SJSA1 (cell line): ENCODE results near the gene MMS22L. TPM values are rescaled to one million over a fixed set of nuclear protein-coding genes. Genes with fewer than 3 reads are reported as not detected.
"Not testable (repeated sequence)": the region's sequence is repeated elsewhere in the genome, so short reads cannot be mapped to it uniquely, and the experiment has no call there.

Experiments
- DNase-seq, 2 experiments: peaks; one replicate each; pipeline ENCODE4 v3.0.0-alpha.2; 2015 to 2020; ENCODE audit warnings: low spot score in 2 of 2, low read depth in 1 of 2
- H3K27ac ChIP-seq: fragments of 250-450 bp; sonication (Bioruptor Pico); 2 replicates; pipeline ENCODE4 v1.5.1; 2020; ENCODE audit warnings: mild to moderate bottlenecking, moderate library complexity
- H3K27me3 ChIP-seq: fragments of 250-450 bp; sonication (Bioruptor Pico); replicated peaks from 2 replicates; pipeline ENCODE4 v1.5.1; 2020; ENCODE audit warnings: mild to moderate bottlenecking, moderate library complexity
- H3K36me3 ChIP-seq: fragments of 250-450 bp; sonication (Bioruptor Pico); 2 replicates; pipeline ENCODE4 v1.5.1; 2020; ENCODE audit warnings: mild to moderate bottlenecking
- H3K4me1 ChIP-seq: fragments of 250-450 bp; sonication (Bioruptor Pico); replicated peaks from 2 replicates; pipeline ENCODE4 v1.6.1; 2021; ENCODE audit warnings: mild to moderate bottlenecking
- H3K4me3 ChIP-seq: fragments of 250-450 bp; sonication (Bioruptor Pico); 2 replicates; pipeline ENCODE4 v1.5.1; 2020; ENCODE audit warnings: mild to moderate bottlenecking
- H3K9me3 ChIP-seq: fragments of 250-450 bp; sonication (Bioruptor Pico); replicated peaks from 2 replicates; pipeline ENCODE4 v1.5.1; 2020; ENCODE audit warnings: mild to moderate bottlenecking
- total RNA-seq: library from RNA; depleted of rRNA; stranded (reverse); fragments of >200 nt; shearing (Covaris generic); gene quantifications from 2 replicates; pipeline ENCODE4 v1.2.3, GENCODE V29; 2014

MMS22L gene
- total RNA-seq, 1 experiment from 2014 or later, result 36.4 TPM

DNA sequence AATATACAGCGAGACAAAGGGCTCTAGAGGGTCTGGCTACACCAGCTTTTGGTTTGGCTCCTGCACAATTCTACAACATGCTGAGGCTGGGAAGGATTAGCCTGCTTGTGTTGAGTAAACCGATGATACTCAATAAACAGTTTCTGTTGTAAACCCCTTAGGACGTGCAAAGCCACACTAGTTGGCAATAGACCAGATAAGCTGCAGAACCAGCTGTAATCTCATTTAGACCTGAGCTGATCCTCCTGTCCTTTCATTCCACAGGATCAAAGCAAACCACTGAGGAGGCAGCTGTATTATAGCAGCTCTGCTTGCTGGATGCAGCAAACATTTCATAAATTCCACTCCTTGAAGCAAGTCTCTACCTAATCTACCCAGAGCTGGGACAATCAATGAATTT lies 79.7 kb downstream of the MMS22L start:
- H3K4me1 ChIP-seq, result no peaks in the 10 kb centered on the region
- DNase-seq, result no peak
- H3K9me3 ChIP-seq, result no peaks in the 10 kb centered on the region
- H3K36me3 ChIP-seq, result no peaks in the 10 kb centered on the region
- no peak overlapping the region for H3K27ac ChIP-seq
- no peak overlapping the region for H3K4me3 ChIP-seq
- H3K27me3 ChIP-seq, result no peaks in the 10 kb centered on the region

DNA sequence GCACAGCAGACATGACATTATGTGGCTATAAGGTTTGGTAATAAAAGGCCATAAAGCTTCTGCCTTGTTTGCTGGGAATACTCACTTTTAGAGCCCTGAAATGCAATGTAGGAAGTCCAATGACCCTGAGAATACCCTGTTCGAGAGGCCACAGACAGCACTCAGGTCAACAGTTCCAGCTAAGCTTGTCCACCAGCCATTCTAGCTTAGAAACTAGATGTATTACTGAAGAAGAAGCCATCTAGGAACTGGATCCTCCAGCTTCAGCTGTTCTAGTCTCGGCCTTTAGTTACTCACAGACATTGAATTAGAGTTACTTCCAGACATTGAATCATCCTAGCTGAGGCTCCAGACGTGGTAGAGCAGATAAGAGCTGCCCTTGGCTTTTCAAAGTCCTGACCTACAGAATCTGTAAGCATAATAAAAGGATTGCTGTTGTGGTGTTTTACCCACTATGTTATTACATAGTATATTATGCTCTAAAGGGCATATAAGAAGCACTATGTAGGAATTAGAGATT lies 84.9 kb downstream of the MMS22L start:
- H3K9me3 ChIP-seq, result no peaks in the 10 kb centered on the region
- H3K27me3 ChIP-seq, result no peaks in the 10 kb centered on the region
- no peaks in the 10 kb centered on the region for H3K36me3 ChIP-seq
- no peaks in the 10 kb centered on the region for H3K4me1 ChIP-seq
- H3K27ac ChIP-seq, result no peak overlapping the region
- H3K4me3 ChIP-seq, result no peak overlapping the region
- no peak for DNase-seq

DNA sequence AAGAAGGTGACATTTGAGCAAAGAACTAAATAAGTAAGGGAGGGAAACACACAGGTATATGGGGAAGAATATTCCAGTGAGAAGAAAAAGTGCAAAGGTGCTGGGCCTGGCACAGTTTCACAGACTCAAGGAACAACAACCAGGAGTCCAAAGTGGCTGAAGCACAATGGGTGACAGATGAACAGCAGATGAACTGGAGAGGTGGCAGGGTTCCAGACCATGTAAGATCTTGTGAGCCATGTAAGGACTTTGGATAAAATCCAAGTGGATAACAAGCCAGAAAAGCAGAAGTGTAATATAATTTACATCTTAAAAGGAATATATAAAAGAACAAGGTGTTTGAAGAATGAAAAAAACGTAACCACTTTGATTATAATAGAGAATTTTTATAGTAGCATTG lies 87.9 kb downstream of the MMS22L start:
- Histone ChIP-seq H3K4me1 (peaks cover 4% of the 10 kb centered on the region; the same call in 1 of the 2 replicates), H3K4me3 (no peak overlapping the region), H3K27ac (no peak overlapping the region), H3K27me3 (no peaks in the 10 kb centered on the region), H3K36me3 (no peaks in the 10 kb centered on the region; the same call in 1 of the 2 replicates), H3K9me3 (no peaks in the 10 kb centered on the region)
- no peak for DNase-seq

DNA sequence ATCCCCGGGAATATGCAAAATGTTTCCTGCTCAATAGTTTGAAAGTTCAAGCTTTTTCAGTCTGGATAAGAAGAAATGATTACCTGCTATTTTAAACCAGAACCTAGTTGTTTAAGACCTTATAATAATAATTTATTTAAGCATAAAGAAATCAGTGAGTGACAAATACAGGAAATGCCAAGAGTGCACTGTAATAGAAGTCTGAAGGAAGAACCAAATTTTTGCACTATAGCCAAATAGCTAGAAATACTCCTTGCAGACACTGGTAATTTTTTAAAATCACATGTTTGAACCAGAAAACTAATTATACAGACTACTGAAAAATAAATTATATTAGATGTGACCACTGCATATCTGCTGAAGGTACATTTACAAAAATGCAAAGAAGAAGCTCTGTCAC lies 93.2 kb downstream of the MMS22L start:
- H3K27me3 ChIP-seq, result no peaks in the 10 kb centered on the region
- H3K27ac ChIP-seq, result no peak overlapping the region
- peaks cover 4% of the 10 kb centered on the region; the same call in 1 of the 2 replicates for H3K4me1 ChIP-seq
- no peak for DNase-seq
- H3K9me3 ChIP-seq, result no peaks in the 10 kb centered on the region
- H3K4me3 ChIP-seq, result no peak overlapping the region
- H3K36me3 ChIP-seq, result no peaks in the 10 kb centered on the region; the same call in 1 of the 2 replicates

DNA sequence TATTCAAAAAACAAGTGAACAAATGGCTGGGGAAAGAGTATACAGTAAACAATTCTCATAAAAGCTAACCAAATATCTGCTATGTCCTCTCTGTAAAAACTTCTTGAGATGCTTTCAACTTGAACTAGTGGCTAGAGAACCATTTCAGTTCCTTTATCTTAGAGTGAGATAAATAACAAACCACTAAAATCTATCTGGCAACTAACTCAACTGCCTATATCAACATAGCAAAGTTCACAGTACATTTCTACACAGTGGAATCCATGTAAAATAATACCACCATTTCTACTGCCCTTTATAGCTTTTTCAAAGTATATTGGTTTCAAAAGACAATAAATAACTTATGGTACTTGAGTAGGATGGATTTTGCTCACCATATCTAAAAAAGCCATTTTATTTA lies 95.1 kb downstream of the MMS22L start:
- Histone ChIP-seq H3K4me3 (no peak overlapping the region), H3K4me1 (peaks cover 4% of the 10 kb centered on the region; the same call in 1 of the 2 replicates), H3K9me3 (no peaks in the 10 kb centered on the region), H3K36me3 (no peaks in the 10 kb centered on the region; the same call in 1 of the 2 replicates), H3K27me3 (no peaks in the 10 kb centered on the region), H3K27ac (no peak overlapping the region)
- DNase-seq, result no peak

DNA sequence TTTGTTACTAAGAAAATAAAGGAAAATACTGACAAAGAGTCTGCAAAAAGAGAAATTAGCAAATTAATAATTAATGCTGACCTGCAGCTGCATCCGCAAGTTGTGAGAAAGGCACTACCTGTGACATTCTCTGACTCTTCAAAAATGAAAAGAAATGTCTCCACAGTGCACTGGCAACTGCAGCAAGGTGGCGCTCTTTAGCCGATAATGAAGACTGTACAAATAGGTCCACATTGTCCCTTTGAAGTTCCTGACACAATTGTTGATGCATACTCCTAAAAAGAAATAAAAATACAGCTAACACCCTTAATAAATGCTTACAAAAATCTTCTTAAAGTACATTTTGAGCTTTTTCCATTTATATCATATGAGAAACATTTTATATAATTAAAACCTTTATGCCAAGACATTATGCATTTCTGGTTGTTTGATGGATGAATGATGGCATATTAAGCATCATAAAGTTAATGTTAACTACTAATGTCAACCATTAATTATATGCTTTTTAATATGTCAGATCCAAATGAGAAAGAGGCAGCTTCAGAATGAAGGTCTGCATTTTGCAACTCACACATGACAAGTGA lies 96.5 kb downstream of the MMS22L start:
- peak; percentile 39 to 58 for DNase-seq
- Histone ChIP-seq H3K9me3 (no peaks in the 10 kb centered on the region), H3K36me3 (no peaks in the 10 kb centered on the region), H3K4me1 (peaks cover 4% of the 10 kb centered on the region; the same call in 1 of the 2 replicates), H3K4me3 (no peak overlapping the region), H3K27ac (no peak overlapping the region), H3K27me3 (no peaks in the 10 kb centered on the region)

DNA sequence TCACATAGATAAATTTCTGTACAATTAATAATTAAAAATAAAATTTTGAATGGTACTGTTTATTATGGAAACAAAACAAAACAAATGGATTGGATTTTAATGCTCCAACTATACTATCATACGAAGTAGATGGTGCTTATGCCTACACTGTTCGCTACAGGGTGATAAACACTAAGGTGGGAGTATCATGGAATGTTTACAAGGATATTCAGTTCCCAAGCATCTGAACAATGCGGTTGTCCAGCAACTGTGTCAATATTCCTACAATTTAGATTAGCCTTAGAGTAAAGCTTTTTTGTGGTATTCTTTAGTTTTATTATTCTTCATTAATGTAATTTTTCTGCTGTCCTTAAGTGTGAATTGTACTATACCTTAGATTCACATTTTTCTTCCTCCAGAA lies 105.1 kb downstream of the MMS22L start:
- H3K27me3 ChIP-seq, result no peaks in the 10 kb centered on the region
- H3K4me1 ChIP-seq, result no peaks in the 10 kb centered on the region
- H3K9me3 ChIP-seq, result no peaks in the 10 kb centered on the region
- no peak overlapping the region for H3K4me3 ChIP-seq
- H3K27ac ChIP-seq, result no peak overlapping the region
- DNase-seq, result no peak
- H3K36me3 ChIP-seq, result peaks cover 11% of the 10 kb centered on the region

DNA sequence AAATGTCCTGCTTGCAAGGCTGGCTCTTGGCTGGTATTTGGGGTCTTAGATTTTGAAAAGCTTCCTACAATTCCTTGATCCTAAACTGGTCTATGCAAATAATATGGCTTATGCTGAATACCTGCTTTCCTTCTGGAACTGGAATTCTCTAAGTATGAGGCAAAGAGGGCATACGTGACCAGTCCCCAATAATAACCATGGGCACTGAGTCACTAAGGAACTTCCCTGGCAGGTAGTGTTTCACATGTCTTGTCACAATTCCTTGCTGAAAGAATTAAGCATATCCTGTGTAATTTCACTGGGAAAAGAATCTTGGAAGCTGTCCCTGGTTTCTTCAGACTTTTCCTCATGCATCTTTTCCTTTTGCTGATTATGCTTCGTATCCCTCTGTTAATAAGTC lies 106.5 kb downstream of the MMS22L start:
- Histone ChIP-seq H3K9me3 (no peaks in the 10 kb centered on the region), H3K36me3 (peaks cover 13% of the 10 kb centered on the region), H3K27me3 (no peaks in the 10 kb centered on the region), H3K4me1 (no peaks in the 10 kb centered on the region), H3K27ac (no peak overlapping the region), H3K4me3 (no peak overlapping the region)
- no peak for DNase-seq

DNA sequence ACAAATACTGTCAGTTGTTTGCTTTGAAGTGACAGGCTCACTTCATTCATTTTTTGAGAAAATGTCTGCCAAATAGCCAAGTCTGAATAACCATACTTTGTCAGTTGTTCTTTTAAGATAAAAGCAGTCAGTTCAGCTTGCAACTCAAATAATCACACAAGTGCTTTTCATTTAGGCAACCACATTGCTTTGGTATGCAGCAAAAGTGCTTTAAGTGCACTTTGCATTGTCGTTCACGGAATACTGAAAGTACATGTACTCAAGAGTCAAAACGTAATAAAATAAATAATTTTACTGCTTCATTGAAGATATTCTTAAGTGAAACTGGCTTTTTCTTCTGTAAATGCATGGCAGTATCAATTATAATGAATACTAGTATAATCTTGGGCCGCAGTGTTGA lies 107.2 kb downstream of the MMS22L start:
- H3K27ac ChIP-seq, result no peak overlapping the region
- no peaks in the 10 kb centered on the region for H3K4me1 ChIP-seq
- H3K36me3 ChIP-seq, result peaks cover 13% of the 10 kb centered on the region
- H3K27me3 ChIP-seq, result no peaks in the 10 kb centered on the region
- H3K4me3 ChIP-seq, result no peak overlapping the region
- H3K9me3 ChIP-seq, result no peaks in the 10 kb centered on the region
- no peak for DNase-seq

DNA sequence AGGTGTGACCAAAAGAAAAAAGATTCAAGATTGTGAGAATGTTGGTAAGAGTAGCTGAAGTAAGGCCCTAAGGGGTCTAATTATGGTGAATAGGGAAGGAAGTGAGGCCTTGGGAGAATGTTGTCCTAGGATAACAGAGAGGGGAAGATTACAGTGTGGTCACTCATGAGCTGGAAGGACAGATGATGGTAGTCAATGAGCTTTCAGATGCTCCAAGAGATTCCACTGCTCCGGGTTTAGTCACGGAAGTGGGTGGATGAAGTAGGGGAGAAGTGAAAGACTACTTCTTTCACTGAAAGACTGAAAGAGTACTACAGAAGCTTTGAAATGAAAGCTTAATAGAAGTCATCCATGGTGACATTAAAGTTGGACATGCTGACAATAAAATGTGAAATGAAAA lies 108.5 kb downstream of the MMS22L start:
- DNase-seq, result no peak
- peaks cover 18% of the 10 kb centered on the region for H3K36me3 ChIP-seq
- H3K4me3 ChIP-seq, result no peak overlapping the region
- no peak overlapping the region for H3K27ac ChIP-seq
- no peaks in the 10 kb centered on the region for H3K27me3 ChIP-seq
- H3K9me3 ChIP-seq, result no peaks in the 10 kb centered on the region
- H3K4me1 ChIP-seq, result no peaks in the 10 kb centered on the region

DNA sequence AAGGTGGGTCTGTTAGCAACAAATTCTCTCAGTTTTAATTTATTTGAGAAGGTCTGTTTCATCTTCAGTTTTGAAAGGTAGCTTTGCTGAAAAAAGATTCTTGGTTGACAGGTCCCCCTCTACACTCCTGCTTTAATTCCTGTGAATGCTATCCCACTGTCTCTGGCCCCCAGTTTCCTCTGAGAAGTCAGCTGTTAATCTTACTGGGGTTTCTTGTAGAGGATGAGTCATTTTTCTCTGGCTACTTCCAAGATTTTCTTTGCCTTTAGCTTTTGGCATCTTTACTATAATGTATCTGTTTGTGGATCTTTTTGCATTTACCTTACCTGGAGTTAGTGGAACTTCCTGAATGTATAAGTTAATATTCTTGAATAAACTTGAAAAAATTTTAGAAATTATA lies 122.7 kb downstream of the MMS22L start:
- Histone ChIP-seq H3K4me3 (no peak overlapping the region), H3K4me1 (no peaks in the 10 kb centered on the region), H3K27ac (no peak overlapping the region), H3K9me3 (0 out of 2 replicates have a peak, but pooled peaks cover 2% of the 10 kb centered on the region), H3K27me3 (no peaks in the 10 kb centered on the region), H3K36me3 (peaks cover 25% of the 10 kb centered on the region)
- DNase-seq, result no peak

DNA sequence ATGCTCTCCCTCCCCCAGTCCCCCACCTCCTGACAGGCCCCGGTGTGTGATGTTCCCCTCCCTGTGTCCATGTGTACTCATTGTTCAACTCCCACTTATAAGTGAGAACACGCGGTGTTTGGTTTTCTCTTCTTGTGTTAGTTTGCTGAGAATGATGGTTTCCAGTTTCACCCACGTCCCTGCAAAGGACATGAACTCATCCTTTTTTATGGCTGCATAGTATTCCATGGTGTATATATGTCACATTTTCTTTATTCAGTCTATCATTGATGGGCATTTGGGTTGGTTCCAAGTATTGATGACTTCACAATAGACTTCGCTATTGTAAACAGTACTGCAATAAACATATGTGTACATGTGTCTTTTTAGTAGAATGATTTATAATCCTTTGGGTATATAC lies 127.6 kb downstream of the MMS22L start:
- H3K9me3 ChIP-seq, H3K4me1 ChIP-seq, H3K27ac ChIP-seq, H3K4me3 ChIP-seq, H3K27me3 ChIP-seq, DNase-seq: not testable (repeated sequence)
- H3K36me3 ChIP-seq, result peaks cover 17% of the 10 kb centered on the region

DNA sequence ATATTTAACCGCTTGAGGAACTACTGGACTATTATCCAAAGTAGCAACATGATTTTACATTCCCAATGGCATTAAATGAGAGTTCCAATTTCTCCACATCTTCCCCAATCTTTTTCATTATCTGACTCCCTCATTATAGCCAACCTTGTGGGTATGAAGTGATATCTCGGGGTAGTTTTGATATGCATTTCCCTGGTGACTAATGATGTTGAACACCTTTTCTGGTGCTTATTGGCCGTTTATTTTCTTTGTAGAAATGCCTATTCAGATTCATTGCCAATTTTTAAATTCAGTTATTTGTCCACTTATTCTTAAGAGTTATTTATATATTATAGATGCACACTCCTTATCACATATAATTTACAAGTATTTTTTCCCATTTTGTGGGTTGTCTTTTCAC lies 129.0 kb downstream of the MMS22L start:
- Histone ChIP-seq H3K4me1 (no peaks in the 10 kb centered on the region), H3K27me3 (no peaks in the 10 kb centered on the region), H3K27ac (no peak overlapping the region), H3K36me3 (peaks cover 20% of the 10 kb centered on the region), H3K4me3 (no peak overlapping the region), H3K9me3 (no peaks in the 10 kb centered on the region)
- no peak for DNase-seq

DNA sequence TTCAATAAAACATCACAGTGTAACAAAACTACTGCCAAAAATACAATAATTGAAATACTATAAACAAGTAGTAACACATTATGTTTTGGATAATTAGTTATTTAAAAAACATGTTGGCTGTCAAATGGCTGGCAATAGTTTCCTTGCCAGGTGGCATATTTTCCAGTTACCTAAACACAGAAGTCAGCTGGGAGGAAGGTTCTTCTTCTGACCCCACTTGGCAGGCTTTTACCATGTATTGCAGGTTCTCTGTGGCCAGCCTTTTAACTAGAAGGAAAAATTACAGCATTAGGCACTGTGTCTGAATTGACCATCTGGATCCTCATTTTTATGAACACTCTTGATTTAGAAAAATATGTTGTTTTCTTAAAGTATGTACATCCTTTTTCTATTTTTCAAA lies 131.4 kb downstream of the MMS22L start:
- no peak overlapping the region for H3K27ac ChIP-seq
- no peaks in the 10 kb centered on the region for H3K4me1 ChIP-seq
- H3K27me3 ChIP-seq, result no peaks in the 10 kb centered on the region
- H3K36me3 ChIP-seq, result peaks cover 25% of the 10 kb centered on the region
- no peak overlapping the region for H3K4me3 ChIP-seq
- no peaks in the 10 kb centered on the region for H3K9me3 ChIP-seq
- no peak for DNase-seq

DNA sequence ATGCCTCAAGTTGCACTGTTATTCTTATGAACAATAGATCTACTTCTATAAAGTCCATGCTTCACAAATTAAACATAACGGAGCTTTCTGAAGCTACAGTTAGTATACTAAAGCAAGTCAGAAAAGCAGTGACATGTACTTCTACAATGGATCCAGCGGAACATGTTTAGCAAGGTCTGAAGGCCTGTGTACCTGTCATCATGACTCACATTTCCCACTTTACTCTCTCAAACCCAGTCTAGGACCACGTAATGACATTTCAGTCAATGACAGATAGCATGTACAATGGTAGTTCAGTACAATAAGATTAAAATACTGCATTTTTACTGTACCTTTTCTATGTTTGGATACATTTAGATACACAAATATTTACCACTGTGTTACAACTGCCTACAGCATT lies 132.1 kb downstream of the MMS22L start:
- DNase-seq, result no peak
- Histone ChIP-seq H3K27ac (no peak overlapping the region), H3K4me1 (no peaks in the 10 kb centered on the region), H3K9me3 (no peaks in the 10 kb centered on the region), H3K27me3 (no peaks in the 10 kb centered on the region), H3K36me3 (peaks cover 25% of the 10 kb centered on the region), H3K4me3 (no peak overlapping the region)
